Retina (tissue), 1 donor: ENCODE results near the gene TOR4A.

ENCODE experiments used
- DNase-seq: peaks from one replicate; pipeline ENCODE4 v3.0.0-alpha.2; 2016

The TOR4A gene

DNA sequence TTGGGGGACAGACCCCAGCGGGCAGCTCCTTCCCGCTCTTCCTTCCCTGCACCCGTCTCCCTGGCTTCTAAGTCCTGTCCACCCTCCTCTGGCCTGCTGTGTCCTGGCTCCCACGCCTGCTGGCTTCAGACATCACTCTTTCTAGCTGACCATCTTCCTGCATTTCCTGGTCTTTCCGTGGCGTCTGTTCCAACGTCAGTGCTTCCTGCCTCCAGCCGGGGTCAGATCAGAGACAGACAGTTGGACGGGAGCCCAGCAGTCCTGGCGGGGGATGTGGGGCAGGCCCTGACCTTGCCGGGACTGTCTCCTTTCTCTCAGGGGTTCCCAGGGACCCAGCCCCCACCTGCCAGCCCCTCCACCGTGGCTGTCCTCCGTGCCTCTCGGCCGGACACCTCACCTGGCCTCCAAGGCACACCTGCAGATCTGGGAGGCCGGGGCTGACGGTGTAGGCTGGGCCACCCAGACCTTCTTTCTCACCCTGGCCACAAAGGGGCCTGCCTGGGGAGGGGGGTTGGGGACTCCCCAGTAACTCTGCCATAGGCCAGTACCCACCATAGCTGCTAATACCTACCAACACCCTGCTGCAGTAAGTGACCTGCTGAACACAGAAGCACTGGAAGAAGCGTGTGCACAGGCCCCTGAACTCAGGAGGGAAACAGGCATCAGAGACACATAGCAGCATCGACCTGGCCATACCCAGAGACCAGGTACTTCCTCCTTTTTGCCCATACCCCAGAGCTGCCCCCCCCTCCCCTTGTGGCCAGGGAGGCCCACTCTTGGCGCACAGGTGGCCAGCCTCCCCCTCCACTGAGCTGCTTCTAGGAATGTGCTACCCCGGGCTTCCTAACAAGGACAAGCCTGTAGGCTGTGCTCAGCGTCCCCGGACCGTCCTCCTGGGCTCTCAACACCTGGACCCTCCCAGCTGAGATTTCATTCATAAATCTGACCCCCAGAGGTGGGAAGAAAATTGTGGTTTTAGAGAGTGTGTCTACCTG, 19.4 kb downstream of the TOR4A start:
- DNase-seq = peak; percentile 10

DNA sequence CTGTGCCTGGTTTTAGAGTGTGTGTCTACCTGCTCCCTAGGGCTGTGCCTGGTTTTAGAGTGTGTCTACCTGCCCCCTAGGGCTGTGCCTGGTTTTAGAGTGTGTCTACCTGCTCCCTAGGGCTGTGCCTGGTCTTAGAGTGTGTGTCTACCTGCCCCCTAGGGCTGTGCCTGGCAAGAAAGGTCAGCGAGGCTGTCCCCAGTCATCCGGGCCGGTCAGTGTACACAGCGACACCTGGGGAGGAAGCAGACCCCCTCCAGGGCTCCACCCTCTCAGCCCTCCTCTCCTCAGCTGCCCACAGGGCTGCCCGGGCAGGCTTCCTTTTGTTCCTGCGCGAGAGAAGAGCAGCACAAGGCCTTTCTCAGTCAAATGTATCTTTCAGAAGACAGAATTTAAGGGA, 20.4 kb downstream of the TOR4A start:
- no peak for DNase-seq

DNA sequence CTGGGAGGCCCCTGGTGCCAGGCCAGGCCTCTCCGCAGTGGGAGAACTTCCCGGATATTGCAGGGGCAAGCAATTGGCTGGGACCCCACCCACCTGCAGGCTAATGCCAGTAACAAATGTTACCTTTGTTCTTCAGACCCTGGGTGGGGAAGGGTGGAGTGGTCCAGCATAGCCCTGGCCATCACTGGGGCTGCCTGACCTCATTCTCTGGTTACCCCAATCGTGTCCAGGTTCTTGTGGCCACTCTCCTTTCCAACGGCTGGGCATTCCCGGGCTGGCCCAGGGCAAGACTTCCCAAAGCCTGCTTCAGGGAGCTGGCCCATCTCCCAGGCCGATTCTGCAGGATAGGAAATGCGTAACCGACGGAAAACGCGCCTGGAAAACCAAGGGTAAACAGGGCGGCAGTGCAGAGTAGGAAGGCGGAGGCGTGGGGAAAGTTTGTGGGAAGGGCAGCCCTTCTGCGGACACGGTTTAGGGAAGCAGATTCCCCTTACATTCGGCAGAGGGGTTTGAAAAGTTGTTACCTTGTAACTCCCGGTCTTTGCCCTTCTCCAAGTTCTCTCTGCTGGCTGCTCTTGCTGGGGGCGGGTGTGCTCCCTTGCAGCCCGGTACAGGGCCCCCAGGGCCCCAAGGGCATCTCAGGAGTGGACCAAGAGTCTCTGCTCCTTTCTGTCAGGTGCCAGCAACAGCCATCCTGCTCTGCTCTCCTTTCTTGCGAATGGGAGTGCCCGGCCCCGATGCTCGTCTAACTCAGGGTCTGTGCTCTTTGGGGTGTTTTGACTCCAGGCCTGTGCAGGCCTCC, 21.1 kb downstream of the TOR4A start:
- no peak for DNase-seq

DNA sequence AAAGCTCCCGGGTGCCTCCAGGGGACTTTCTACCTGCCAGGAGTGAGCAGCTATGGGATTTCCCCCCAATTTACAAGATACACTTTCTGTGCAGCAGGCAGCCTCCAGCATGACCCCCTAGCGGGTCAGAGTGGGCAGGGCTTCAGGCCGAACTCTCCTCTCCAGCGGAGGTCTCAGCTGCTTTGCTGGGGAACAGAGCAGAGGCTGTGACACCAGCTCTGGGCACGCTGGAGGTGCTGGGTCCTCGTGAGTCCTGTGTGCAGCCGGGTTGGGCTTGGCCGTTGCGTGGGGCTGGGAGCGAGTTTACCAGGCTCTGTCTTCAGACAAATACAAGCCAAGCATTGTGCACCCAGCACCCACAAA, 21.7 kb downstream of the TOR4A start:
- peak; percentile 49 for DNase-seq

DNA sequence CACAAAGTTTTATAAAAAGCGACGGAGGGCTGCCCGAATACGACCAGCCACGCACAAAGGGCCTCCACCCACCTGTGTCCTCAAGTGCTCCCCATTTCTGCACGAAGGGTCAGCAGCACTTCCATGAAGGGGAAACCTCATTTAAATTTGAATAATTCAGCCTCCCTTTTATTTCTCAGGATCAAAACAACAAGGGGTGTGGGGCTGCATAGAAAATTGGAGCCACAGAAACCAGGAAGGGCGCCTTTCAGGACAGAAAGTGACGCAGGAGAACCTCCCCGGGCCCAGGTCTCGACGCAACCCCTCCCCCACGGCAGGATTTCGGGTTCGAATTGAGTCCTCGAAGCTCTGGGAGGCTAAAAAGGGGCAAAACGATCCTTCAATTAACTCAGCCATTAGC, 22.4 kb downstream of the TOR4A start:
- peak; percentile 33 for DNase-seq

DNA sequence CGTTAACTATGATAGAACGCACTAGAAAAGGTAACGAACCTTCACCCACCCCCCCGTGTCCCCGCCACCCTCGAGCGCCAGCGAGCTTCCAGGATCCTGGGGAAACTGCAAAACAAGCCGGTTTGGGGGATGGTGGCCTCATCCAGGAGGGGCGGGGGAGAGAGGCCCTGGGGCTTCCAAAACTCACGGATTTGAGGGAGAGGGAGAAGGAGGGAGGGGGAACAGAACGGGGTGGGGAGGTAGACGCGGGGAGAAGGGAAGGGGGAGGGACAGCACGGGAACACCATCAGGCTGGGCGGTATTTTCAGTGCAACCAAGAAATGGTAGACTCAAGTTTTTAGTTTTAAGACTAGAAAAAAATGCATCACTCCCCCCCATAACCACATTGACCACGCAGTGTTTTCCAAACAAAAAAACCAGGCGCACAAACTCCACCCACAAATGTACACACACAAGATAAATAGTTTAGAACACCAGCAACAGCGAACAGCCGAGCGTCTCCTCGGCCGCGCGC, 23.1 kb downstream of the TOR4A start:
- DNase-seq = no peak

DNA sequence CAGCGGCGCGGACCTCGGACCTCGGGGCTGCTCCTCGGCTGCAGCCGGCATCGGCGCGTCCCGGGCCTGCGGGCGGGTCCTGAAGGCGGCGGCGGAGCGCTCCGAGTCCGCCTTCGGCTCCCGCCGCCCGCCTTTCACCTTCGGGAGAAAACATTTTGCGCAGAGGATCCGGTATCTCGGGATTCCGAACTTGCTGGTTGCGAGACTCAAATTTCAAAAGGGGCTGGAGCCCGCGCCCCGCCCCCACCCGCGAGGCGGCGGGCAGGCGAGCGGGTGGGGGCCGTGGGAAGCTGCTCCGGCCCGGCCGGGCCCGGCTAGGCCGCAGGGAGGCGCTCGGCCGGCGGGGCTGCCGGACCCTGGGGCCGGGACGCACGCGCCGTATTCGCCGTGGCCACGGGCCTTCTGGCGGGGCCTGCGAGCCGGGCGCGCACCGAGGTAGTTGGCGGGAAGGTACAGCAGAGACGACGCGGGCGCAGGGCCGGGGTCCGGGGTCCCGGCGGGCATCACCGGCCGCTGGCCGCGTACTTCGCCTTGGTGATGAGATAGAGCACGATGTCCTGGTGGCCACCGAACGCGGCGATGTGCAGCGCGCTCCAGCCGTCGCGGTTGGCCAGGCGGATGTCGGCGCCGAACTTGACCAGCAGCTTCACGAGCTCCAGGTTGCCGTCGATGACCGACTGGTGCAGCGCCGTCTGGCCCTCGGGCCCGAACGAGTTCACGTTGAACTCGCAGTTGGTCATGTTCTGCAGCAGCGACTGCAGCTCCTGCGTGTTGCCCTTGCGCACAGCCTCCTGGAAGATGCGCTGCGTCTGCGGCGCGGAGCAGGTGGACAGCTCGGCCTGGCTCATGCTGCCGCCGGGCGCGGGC, 23.8 kb downstream of the TOR4A start:
- DNase-seq = peak; percentile 89

DNA sequence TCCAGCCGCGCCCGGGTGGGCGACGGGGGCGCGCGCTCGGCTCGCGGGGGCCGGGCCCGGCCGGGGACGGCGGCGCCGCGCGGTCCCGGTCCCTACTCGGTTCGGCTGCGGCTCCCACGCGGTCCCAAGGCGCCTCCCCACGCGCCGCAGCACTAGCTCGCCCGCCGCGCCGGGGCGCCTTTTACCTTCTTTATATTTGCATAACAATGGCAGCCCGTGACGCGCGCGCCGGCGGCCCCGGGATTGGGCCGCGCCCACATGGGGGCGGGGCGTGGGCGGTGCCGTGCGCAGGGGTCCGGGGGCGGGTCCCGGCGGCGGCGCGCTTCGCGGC, 24.6 kb downstream of the TOR4A start, which contains the start of gene NRARP:
NRARP (minus strand) TSS at position 154 of the 331 bp plus-strand sequence. CDS start 343 bp downstream, outside the sequence.
- DNase-seq = no peak

DNA sequence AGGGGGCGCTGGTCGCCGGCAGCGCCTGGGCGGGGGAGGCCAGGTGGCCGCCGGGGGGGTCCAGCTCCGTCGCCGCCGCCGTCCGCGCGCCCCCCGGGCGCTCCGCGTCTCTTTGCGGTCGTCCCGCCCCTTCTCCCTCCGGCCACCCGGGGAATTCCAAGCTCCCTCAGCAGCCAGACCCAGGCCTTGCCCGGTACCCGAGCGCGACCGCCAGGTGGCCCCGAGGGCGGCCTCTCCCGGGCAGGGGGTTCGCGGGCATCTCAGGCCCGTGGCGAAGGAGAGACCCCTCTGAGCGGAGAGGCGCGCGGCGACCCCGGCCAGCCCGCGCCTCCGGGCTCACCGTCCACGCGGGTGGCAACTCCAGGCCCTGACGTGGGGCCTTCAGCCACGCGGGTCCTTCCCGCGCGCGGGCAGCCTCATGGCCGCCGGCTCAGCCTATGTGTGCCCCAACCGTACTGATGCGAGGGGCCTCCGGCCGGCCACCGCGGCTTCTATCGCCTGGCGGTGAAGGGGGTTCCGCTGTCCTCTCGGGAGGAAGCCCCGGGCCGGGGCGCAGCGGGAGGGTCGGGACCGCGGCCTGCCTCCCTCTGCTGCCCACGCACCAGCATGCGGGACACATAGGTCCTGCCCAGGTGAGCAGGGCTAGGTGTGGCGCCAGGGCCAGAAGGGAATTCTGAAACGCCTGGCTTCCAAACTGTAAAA, 25.1 kb downstream of the TOR4A start:
- DNase-seq = peak; percentile 93

DNA sequence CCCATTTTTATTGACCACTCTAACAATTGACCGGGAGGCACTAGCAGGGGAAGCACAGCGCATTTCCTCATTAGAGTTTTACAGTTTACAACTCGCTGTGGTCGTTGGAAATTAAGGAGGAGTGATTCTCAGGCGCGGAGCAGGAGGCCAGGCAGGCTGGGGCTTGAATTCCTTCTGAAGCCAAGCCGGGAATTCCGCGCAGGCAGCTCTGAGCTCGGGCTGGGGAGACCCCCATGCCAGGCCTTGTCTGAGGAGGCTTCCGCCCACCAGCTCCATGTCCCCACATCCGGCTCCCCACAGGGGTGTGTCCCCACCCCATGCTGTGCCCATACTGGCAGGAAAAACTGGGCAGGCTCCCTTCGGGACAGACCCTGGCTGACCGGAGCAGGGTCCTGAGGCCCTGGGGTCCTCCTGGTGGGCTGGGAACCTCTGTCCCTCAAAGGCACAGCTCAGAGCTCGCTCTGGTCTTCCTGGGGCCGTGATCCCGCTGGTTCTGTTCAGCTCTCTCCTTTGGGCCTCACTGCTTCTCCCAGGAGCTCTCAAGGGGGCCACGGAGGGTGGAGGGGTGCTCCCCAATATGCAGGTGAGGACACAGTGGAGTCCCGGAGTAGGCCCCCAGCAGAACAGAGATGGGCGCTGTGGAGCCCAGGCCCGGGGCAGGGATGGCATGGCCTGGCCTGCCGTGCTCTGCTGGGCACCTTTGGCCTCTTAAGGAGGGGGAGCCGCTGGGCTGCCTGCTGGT, 25.8 kb downstream of the TOR4A start:
- DNase-seq = peak; percentile 43

DNA sequence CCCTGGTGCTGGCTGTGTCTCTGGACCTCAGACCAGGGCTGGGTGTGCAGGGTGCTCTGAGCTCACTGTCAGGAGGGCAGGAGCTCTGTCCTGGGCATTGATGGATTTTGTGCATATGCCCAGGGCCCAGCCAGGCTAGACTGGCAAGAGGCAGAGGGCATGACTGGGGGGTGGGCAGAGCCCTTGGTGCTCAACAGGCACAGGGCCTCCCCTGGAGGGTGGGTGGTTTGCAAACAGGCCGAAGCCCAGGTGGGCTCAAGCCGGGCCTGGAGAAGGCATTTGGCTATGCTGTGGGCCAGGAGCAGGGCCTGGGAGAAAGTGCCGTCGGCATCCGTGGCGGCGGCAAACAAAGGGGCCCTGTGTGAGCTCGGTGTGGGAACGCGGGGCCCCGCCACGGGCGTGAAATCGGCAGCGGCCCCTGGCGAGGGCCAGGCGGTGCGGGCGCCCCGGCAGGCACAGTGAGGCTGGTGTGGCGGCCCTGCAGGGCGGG, 26.4 kb downstream of the TOR4A start:
- peak; percentile 42 for DNase-seq

DNA sequence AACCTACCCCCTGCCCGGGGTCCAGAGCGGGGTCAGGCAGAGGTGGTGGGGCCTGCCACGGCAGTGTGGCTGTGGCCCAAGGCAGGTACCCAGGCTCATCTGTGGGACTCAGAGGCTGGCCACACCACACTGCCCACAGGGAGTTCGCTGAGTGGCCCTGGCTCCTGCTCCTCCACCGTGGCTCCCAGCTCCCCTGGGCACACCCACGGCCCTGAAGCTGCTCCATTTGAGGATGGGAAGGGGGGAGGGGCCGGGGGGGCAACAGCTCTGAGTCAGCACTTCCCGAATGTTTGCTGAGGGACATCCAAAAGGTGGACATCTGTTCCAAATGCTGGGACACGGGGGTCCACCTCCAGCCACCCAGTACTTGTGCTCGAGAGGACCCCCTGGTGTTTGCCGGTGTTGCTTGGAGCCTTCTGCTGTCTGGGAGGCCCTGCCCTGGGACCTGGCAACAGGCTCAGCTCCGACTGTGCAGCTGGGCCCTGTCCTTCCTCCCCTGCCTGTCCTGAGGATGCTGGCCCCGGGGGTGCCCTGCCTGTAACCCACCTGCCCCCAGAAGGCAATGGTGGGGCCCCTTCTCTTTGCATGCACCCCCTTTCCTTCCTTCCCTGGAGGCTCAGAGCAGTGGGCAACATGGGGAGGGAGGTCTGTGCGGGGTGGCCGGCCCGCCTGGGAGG, 27.0 kb downstream of the TOR4A start:
- DNase-seq = peak; percentile 57

DNA sequence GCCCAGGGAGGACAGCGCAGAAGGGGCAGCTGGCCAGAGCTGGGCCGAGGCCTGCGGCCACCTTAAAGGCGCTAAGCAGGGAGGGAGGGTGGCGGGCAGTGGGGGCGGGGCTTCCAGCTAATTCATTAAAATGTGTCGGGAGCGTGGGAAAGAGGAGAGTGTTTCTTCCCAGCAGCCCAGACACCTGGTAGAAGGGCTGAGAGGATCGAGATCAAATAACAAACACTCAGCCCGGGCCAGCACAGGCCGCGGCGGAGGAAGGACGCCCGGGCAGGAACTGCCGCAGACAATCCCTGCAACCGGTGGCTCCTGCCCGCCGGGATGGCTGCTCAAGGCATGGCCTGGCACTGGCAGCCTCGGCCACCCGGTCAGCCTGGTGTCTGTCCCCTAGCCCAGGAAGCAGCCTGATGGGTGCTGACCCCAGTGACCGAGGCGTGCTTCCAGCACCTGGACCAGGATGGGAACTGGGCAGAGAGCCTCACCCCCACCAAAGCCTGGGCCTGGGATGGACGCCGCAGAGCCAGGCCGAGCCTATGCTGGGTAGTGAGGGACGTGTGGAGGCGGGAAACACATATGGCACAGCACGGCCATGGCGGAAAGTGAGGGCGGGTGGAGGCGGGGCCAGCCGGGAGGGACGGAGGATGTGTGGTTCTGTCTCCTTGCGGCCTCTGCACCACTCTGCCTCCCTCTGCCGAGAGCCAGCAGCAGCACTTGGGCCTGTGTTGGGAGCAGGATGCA, 27.7 kb downstream of the TOR4A start:
- peak; percentile 71 for DNase-seq

DNA sequence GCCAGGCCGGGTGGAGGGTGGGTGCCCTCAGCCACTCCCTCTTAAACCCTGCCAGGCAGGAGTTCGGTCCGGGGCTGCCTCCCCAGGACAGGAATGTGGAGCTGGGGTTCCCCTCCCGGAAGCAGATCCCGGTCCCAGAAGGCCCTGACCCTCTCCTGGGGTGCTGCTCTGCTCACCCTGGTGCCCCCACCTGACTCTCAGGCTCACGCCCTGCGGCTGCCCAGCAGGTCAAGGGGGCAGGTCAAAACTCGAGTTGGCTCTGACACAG, 28.2 kb downstream of the TOR4A start:
- no peak for DNase-seq

DNA sequence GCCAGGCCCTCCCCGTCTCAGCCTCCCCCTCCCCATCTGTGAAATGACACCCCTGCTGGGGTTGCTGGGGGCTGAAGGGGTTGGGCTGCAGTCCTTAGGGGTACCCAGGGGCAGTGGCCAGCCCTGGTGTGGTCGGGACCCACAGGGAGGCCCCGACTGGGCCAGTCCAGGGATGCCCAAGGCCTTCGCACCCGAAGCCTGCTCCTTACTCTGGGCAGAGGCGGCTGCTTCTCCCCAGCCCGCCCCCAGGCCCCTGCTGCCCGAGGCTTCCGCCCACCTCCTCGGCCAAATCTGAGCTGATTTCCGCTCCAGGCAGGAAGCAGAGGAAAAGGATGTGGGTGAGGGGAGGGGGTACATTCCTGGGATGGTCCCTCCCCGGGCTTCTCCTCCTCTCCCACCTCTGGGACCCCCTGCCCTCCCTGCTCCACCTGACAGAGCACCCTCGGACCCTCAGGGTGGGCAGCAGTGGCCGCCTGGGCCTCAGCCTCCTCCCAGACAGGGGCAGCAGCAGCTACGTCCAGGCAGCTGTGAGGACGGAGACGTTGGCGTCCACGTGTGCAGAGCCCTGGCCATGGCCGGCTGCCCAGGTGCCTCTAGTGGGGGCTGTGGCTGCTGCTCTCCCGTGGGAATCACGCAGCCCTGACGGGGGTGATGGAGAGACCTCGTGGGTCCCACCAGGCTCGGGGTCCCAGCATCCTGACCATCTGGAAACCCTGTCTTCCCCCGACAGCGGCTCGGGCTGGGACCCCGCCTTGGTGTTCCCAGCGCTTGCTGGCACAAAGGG, 28.7 kb downstream of the TOR4A start:
- DNase-seq = peak; percentile 36

DNA sequence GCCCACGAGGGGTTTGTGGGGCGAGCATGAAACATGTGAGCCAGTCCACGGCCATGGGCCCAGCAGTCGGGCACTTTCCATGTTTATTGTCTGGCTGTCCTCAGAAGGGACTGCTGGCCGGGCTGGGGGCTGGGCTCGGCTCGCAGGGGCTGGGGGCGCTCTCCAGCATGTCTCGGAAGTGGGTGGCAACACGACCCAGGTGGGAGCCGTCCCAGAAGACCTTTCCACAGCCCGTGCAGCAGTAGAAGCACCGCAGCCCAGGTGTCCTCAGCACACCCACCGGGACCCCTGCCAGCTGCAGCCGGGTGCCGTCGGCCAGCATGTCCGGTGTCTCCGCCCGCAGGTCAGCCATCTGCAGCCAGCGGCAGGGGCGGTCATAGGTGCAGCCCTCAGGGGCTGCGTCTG, 29.3 kb downstream of the TOR4A start:
- peak; percentile 25 for DNase-seq

DNA sequence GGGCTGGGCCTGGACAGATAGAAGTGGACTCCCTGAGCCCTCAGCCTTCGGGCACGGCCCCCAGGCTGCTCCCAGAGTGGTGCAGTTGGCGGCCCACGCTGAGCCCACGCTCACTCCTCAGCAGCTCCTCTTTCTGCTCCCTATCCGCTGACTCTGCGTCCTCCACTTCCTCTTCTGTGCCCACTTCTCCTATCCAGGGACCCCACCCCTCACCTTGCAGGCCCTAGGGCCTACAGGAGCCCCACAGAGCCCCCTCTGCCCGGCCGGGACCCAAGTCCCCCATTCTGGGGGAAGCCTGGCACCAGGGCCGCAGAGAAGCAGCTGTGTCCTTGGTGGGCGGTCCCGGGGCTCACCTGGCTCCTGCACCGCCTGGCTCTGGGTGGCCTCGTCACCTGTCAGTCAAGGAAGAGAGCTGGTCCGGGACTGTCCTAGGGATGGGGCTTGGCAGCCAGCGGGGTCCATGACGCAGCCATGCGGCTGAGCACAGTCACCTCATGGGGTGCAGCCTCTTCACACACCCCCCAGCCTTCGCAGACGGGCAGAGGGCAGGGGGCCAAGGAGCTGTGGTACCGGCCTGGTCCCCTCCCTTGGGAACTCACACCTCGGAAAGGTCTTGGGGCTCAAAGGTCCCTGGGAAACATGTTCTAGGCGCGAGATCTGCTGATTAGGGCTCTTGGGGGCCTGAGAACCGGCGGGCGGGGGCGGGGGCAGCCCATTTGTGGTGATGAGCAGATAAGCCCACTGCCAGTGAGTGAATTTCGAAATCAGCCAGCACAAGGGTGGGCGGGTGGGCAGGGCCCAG, 29.9 kb downstream of the TOR4A start:
- peak; percentile 49 for DNase-seq

DNA sequence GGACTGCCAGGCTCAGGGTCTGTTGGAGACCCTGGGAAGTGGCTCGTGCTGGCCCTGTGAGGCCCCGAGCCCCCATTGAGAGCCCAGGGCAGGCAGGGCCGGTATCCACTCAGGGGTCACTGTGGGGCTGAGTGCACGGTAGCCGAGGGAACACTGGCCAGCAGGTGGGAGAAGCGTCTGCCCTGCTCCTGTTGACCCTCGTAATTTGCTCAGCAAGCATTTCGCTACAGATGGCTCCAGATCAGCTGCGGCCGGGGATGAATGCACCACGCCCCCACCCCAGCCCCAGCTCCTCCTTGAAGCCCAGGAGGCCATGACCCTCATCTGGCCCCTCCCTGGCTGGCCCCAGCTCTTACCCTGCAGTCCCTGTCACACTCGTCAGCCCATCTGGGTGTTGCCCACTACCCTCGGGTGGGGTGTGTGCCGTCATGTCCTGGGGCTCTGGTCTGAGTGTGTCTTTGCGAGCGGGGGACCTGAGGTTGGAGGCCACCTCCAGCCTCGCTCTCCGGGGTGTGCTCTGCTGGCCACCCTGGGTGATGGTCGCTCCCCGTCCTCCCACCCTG, 30.6 kb downstream of the TOR4A start:
- DNase-seq = peak; percentile 81
